UCSD-AML1 (cell line): Measurements from ENCODE around the gene PLOD3.

Experiments
- DNase-seq: peaks from one replicate; lab custom pipeline; 2025; ENCODE audit not compliant: unreplicated experiment; lab: John Stamatoyannopoulos, UW

PLOD3 gene

DNA sequence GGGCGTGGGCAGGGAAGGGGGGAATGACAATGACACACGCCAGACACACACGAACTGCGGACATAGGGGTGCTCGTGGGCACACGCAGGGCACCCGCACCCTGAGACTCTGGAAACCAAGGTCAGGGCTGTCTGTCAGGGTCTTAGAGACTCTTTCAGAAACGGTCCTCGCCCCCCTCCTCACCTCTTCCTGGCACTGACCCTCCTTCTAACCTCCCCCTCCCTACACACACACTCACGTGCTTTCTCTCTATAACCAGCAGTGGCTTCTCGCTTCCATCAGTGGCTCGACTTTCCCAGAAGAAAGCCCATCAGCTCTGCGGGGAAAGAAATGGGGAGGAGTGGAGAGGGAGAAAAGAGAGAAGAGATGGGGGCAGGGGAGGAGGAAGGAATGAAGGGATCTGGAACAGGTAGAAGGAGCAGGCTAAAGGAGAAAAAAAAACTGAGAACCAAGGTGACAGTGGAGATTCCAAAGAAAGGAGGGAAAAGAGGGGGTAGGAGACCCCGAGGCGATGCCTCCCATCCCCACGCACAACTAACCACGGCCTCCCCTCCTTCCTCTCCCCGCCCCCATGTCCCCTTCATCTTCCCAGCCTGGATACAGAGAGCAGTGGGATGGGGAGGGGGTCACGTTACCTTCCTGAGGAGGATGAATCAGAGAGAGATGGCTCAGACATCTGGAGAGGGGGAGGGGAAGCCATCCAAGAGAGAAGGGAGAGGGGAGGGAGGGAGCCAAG, 50.3 kb downstream of the PLOD3 start:
- DNase-seq, result no peak

DNA sequence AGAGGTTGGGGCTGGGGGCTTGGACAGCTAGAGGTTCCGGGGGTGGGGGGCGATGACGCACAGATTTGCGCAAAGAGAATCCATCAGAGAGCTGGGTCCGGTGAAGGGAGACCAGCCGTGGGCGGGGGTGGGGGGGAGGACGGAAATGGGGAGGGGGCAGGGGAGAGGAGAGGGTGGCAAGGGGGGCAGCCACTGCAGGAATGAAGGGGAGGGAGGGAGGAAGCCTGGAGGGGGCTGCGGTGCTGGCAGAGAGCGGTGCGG, 50.8 kb downstream of the PLOD3 start:
- DNase-seq, result no peak

DNA sequence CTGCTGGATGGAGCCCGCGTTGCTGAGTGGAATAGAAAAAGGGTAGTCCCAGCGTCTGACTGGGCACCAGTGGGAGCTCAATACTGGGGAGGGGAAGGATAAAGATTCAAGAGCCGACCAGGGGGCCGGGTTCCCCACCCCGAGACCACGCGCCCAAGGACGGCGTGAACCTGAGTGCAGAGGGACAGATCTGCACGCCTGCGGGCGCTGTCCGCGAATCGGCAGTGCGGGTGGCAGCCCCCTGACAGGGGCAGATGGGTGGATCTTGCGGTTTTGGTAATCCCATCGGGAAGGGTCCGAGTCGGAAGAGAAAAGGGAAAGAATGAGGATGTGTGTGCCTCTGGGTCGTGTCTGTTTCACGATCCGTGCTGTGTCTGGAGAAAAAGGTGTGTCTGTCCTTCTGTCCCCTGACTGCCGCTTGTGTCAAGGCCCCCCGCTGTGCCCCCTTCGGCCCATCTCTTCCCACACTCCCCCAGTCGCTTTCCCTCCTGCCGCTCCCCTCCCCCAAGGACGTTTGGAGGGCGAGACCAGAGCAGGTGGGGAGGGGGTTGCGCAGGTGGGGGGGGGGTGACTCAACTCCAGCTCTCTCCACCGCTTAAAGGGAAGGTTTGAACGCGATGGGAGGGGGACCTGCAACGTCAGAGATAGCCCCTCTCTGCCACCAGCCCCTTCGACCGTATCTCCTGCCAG, 51.3 kb downstream of the PLOD3 start:
- no peak for DNase-seq

DNA sequence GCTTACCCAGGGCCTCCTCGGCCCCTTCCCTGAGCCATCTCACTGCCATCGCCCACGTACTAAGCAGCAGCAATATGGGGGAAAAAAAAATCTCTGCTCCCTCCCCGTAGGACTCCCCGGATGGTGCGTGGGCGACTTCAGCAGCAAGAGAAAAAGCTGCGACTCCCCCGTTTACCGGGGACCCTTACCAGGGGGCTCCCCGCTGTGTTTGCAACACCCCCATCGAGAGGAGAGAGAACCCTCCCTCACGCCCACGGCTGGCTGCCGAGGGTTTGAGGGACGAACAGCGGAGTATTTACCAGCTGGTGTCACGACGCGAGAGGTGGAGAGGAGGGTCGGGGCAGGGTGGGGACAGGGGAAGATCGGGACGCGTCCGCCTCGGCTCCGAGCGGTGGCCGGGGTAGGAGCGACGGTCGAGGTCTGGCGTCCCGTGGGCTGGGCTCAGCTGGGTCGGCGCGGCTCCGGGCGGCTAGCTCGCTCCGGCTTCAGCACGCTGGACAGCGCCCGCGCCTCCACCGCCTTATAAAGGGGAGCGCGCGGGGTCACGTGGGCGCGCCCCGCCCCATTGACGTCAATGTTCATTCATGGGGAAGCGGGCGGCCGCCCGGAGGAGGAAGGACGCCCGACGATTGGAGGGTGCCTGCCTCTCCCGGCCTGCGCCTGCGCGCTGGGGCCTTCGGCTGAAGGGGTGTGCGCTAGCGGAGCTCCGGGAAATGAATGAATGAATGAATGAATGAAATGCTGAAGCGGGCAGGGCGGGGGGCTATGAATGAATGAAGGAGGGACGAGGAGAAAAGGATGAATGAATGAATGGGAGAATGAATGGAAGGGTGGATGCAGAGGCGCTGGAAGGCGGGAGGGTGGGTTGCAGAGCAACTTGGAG, 52.1 kb downstream of the PLOD3 start, which contains the start of gene VGF:
Gene VGF, minus strand, starts transcription at position 495 of the 883 bp plus-strand sequence. CDS start 726 bp downstream, outside the sequence.
- DNase-seq, result peak; percentile 88

DNA sequence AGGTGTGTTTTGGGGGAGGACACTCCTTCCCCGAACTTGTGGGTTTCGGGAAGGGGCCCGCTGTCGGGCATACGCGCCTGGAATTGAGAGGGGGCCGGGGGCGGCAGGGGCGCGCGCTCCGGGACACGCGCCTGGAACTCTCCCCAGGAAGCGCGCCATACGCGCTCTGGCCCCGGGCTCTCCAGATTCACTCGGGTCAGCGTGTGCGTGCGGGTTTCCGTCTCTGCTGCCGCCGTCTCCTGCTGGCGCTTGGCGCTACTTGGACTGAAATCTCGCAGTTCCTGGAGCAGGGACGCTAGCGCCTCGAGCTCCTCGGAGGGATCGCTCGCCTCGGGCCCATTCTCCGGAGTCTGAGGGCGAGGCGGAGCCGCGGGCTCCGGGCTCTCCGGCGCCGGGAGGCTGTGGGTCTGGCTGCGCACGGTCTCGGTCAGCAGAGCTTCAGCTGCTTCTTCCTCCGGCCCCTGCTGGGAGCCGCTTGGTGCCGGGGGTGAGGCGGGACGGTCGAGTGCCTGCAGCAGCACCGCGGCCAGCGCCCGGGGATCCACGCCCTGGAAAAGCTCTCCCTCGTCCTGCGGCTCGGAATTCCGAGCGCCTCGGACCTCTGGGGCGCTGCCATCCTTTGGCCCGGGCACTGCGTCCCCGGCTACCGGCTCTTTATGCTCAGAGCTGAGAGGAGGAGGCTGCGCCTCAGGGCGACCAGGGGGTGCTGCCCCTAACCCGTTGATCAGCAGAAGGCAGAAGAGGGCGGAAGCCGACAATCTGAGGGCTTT, 53.1 kb downstream of the PLOD3 start:
- DNase-seq, result no peak

DNA sequence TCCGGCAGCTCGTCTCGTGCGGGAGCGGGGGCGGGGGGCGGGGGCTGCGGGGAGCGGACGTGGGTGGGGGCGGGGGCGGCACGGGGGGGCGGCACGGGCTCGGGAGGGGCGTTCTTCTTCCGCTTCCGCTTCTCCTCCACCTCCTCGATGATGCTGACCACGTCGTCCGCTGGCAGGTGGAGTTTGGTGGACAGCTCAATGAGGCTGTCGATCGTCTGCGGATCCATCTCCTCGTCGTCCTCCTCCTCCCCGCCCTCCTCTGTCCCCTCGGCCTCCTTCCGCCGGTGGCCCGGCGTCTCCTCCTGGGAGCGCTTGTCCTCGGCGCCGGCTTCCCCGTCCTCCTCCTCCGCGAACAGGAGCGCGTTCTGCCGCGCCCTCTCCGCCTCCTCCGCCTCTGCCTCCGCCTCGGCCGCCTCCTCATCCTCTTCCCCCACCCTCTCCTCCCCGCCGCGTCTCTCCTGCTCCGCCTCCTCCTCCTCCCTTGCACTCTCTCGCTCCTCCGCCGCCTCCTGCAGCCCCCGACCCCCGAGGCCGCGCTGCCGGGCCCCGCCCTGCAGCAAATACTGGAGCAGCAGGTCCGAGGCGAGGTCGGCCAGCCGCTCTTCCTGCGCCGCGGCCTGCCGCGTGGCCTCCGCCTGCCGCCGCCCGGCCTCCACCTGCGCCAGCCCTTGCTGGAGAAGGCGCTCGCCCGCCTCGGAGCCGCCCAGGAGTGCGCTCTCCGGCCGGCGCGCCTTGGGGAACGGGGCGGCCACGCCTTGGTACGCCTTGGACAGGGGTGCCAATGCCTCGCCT, 53.9 kb downstream of the PLOD3 start:
- DNase-seq, result peak; percentile 14

DNA sequence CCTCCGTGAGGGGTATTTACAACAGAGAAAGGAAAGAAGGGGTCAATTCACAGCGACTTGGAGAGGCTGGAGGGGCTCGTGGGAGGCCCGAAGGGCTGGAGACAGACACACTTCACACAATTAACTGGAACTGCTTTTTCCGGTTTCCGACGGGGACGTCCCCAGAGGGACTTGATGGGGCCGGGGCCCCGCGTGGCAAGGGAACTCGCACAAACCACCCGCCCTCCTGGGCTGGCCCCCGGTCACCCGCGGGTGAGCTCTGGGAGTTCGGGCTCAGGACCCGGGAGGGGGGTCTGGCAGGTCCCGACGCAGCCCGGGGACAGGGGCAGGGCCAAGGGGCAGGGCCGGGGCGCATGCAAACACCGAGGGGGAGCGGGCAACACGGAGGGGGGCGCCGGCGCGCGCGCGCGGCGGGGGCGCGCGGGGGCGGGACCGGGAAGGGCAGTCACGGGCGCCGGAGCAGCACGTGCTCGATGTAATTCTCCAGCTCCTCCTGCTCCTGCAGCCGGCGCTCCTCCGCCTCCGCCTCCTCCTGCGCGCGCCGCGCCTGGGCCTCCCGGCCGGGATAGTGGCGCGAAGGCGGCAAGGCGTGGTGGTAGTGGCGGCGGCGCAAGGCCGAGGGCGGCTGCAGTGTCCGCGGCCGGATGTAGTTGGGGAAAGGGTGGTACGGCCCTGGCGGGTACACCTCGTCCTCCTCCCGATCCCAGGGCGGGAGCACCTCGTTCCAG, 54.7 kb downstream of the PLOD3 start:
- DNase-seq, result peak; percentile 13

DNA sequence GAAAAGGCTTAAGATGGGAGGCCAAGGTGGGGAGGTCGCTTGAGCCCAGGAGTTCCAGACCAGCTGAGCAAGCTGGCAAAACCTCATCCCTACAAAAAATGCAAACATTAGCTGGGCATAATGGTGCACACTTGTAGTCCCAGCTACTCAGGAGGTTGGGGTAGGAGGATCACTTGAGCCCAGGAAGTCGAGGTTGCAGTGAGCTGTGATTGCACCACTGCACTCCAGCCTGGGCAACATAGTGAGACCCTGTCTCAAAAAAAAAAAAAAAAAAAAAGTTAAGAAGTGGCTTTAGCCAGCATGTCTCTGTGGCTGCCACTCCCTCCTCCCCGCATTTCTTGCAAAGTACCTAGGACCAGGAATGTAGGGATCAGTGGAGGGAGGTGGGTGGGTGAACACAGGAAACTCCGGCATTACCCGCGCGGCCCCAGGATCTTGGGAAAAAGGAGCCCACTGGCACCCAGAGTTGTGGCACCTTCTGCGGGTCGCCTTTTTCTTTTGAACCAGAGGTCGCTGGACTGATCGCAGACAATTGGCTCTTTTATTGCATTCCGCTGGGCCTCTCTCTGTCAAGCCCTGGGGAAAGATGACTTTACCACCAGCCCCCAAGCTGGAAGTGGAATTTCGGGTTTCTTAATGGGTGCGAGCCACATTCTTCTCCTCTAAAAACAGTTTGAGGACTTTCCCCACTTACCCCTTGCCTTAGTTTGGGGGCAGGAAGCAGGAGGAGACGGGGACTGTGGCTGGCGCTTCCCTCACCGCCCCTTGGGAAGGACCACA, 55.5 kb downstream of the PLOD3 start:
- no peak for DNase-seq

DNA sequence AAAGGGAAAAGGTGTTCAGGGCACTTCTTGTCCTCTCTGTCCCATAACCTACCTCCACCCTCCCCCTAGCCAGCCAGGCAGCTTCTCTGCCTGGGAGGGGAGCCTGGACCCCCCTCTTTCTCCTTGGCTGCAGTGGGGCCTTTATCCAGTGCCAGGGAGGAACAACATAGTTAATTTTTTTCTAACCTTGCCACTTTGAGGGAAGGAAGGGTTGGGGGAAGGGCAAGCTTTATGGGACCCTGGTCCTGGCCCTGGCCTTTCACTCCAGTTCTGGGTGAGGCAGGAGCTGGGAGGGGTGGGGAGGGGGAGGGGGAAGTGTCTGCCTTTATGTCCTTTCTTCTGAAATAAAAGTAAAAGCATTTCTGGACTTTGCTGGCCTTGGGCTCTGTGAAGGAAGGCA, 56.5 kb downstream of the PLOD3 start:
- no peak for DNase-seq

DNA sequence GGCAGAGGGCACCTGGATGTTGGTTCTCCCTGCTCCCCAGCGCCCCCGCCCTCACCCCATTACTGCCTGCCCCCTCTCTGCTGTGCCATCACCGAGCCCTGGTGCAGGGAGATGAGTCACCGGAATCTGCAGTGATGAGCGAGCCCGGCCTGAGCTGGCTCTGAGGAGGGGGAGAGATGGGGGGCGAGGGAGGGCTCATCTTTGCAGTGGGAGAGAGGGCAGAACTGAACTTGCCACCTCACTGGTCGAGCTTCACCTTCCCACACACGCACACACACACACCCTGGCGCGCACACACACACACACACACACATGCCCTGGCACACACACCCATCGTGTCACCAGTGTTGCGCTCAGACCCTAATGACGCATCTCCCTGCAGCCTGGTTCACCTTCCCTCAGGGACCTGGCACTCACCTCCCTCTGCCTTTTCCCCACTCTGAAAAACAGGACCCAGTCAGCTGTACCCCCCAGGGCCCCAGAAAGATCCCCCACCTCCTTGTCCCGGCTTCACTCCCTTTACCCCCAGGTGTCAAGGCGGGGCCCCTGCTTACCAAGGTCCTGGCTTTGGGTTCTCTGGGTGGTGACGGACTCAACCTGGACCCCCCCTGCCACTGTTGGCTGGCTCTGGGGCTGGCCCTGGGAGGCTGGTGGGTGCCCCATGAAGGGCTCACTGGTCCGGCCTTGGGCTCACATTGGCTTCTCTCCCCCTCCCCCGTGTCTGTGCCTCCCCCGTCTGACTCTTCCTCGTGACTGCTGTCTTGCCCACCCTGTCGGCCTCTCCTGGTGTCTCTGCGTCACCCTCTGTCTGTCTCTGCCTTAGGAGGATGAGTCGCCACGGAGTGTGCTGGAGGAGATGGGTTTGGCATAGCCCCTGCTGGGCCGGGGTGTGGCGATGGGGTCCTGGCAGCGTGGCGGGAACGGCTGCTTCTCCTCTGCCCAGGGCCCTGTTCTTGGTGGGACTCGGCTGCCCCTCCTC, 57.4 kb downstream of the PLOD3 start:
- DNase-seq, result no peak

DNA sequence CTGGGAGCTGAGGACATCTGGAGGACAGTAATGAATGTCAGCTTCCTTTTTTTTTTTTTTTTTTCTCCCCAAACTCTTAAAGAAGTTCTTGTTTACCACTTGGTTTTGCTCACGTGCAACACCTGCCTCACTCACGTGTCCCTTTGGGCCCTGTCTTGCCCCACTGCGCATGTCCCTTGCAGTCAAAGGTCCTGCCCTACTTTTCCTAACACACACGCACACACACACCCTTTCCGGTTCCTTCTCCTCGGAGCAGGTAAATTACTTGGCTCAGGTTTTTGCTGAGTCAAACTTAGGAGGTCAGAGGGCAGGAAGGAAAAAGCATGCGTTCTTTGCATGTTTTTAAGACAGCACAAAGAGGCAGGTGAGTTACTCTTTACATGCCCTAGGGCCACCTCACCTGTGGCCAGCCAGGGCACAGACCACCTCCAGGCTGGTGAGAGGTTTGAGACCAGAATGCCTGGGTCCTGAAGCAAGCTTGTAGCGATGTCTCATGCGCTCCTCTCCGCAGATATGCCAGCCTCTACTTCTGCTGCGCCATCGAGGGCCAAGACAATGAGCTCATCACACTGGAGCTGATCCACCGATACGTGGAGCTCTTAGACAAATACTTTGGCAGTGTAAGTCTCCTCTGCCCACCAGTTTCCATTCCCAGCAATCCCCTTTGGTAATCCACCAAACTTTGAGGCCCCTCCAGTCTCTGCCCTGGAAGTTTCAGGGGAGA, 60.4 kb downstream of the PLOD3 start:
- no peak for DNase-seq

DNA sequence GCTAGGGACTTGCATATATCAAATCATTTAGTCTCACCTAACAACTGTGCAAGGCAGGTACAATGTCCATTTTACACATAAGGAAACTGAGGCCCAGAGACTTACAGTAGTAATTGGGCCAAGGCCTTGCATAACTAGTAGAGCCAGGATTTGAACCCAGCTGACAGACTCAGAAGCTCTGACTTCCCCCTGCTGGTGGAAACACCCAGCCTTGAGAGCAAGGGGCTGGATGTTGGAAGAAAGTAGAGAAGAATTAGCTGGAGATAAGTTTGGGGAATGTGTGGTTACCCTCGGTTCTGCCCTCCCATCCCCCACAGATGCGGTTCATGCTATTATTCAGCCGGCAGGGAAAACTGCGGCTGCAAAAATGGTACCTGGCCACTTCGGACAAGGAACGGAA, 61.1 kb downstream of the PLOD3 start:
- DNase-seq, result no peak
